ENCODE measurements around the gene S100A2.
"Not testable (repeated sequence)": the region's sequence is repeated elsewhere in the genome, so short reads cannot be mapped to it uniquely, and the experiment has no call there.

Gene S100A2

DNA sequence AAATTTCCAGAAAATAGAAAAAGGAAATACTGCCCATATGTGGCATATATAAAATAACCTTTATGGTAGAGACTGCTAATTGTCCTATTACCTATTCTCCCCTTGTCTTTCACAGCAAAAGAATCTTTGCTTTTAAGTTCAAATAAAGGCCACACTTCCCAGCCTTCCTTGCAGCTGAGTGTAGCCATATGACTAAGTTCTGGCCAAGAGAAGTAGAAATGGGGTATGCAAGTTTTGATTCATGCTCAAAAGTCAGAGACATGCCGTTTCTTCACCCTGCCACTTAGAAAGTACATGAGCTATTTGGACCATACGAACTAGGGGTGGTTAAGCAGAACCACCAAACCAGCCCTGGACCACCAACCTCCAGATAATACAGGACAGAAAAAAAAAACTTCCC is 18.3 kb upstream of the S100A2 start:
- in situ Hi-C loops (cut with MboI; ENCODE audit: low sequenced_read_pairs, unreplicated experiment) = no loop called here
- no peak for TF ChIP-seq CTCF (IDR thresholded peaks at IDR 0.05; ENCODE audit: borderline replicate concordance, control extremely low read depth, extremely low read depth, insufficient read depth, missing control alignments)
- DNase-seq (ENCODE audit: low spot score) = no peak

DNA sequence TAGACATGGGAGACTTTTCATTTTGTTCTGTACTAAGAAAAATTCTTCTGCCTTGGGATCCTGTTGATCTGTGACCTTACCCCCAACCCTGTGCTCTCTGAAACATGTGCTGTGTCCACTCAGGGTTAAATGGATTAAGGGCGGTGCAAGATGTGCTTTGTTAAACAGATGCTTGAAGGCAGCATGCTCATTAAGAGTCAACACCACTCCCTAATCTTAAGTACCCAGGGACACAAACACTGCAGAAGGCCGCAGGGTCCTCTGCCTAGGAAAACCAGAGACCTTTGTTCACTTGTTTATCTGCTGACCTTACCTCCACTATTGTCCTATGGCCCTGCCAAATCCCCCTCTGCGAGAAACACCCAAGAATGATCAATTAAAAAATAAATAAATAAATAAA is 17.9 kb upstream of the S100A2 start:
- in situ Hi-C loops (cut with MboI; ENCODE audit: low sequenced_read_pairs, unreplicated experiment); DNase-seq (ENCODE audit: low spot score): not testable (repeated sequence)

DNA sequence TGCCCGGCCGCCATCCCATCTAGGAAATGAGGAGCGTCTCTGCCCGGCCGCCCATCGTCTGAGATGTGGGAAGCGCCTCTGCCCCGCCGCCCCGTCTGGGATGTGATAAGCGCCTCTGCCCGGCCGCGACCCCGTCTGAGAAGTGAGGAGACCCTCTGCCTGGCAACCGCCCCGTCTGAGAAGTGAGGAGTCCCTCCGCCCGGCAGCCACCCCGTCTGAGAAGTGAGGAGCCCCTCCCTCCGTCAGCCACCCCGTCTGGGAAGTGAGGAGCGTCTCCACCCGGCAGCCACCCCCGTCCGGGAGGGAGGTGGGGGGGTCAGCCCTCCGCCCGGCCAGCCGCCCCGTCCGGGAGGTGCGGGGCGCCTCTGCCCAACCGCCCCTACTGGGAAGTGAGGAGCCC is 17.2 kb upstream of the S100A2 start:
- in situ Hi-C loops (cut with MboI; ENCODE audit: low sequenced_read_pairs, unreplicated experiment); DNase-seq (ENCODE audit: low spot score): not testable (repeated sequence)

DNA sequence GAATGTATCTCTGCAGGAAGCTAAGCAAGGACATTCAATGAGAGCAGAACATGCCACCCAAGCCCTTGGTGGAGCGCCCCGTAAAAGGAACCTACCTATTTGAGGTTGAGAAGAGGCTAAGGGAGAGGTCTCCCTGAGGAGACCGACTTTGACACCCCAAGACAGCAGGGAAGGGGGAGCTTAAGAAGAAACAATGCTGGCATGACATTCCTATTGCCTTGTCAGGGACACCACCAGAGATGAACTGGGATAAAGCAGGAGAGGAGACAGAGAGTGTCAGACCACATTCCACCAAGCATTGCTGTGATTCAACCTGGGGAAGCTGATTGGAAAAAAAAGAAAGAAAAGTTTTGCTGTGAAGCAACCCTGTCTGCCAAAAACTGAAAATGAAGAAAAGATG is 13.3 kb upstream of the S100A2 start:
- TF ChIP-seq CTCF (IDR thresholded peaks at IDR 0.05; ENCODE audit: borderline replicate concordance, control extremely low read depth, extremely low read depth, insufficient read depth, missing control alignments) = no peak
- DNase-seq (ENCODE audit: low spot score) = no peak
- in situ Hi-C loops (cut with MboI; ENCODE audit: low sequenced_read_pairs, unreplicated experiment) = no loop called here

DNA sequence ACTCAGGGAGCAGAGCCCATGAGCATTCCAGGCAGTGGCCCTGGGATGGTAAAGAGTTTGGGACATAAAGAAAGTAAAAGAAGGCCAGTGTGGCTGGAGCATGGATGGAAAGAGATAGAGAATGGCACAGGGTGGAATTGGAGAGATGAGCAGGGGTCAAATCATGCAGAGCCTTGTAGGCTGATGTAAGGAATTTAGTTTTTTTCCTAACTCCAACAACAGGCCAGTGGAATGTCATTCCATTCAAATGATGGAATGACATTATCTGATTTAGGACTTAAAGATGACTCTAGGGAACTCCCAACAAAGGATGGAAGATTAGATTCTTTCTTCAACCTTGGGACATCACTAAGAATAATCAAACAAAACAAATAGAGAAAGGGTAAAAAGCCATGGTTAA is 12.8 kb upstream of the S100A2 start:
- in situ Hi-C loops (cut with MboI; ENCODE audit: low sequenced_read_pairs, unreplicated experiment) = no loop called here
- no peak for DNase-seq (ENCODE audit: low spot score)
- TF ChIP-seq CTCF (IDR thresholded peaks at IDR 0.05; ENCODE audit: borderline replicate concordance, control extremely low read depth, extremely low read depth, insufficient read depth, missing control alignments) = no peak

GRCh38 chr1:153577624-153578051 is 12.0 kb upstream of the S100A2 start:
- DNase-seq (ENCODE audit: low spot score) = no peak
- in situ Hi-C loops (cut with MboI; ENCODE audit: low sequenced_read_pairs, unreplicated experiment) = no loop called here
- TF ChIP-seq CTCF (IDR thresholded peaks at IDR 0.05; ENCODE audit: borderline replicate concordance, control extremely low read depth, extremely low read depth, insufficient read depth, missing control alignments) = no peak

- in situ Hi-C loops (cut with MboI; ENCODE audit: low sequenced_read_pairs, unreplicated experiment) = no loop called here
- TF ChIP-seq CTCF (IDR thresholded peaks at IDR 0.05; ENCODE audit: borderline replicate concordance, control extremely low read depth, extremely low read depth, insufficient read depth, missing control alignments) = no peak
- no peak for DNase-seq (ENCODE audit: low spot score)
Measured at GRCh38 chr1:153577138-153577537, 11.5 kb upstream of the S100A2 start.

DNA sequence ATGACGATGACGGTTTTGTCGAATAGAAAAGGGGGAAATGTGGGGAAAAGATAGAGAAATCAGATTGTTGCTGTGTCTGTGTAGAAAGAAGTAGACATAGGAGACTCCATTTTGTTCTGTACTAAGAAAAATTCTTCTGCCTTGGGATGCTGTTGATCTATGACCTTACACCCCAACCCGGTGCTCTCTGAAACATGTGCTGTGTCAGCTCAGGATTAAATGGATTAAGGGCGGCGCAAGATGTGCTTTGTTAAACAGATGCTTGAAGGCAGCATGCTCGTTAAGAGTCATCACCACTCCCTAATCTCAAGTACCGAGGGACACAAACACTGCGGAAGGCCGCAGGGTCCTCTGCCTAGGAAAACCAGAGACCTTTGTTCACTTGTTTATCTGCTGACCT is 9.9 kb upstream of the S100A2 start:
- DNase-seq (ENCODE audit: low spot score); in situ Hi-C loops (cut with MboI; ENCODE audit: low sequenced_read_pairs, unreplicated experiment): not testable (repeated sequence)

- DNase-seq (ENCODE audit: low spot score); in situ Hi-C loops (cut with MboI; ENCODE audit: low sequenced_read_pairs, unreplicated experiment): not testable (repeated sequence)
Measured at GRCh38 chr1:153575081-153575491, 9.4 kb upstream of the S100A2 start.
